SJSA1 (cell line): Measurements from ENCODE around the gene HNF1B. TPM values are rescaled to one million over a fixed set of nuclear protein-coding genes. Genes with fewer than 3 reads are reported as not detected.

Experiments
- DNase-seq, 2 experiments: peaks; one replicate each; pipeline ENCODE4 v3.0.0-alpha.2; 2015 to 2020; ENCODE audit warnings: low spot score in 2 of 2, low read depth in 1 of 2
- H3K27ac ChIP-seq: fragments of 250-450 bp; sonication (Bioruptor Pico); 2 replicates; pipeline ENCODE4 v1.5.1; 2020; ENCODE audit warnings: mild to moderate bottlenecking, moderate library complexity
- H3K27me3 ChIP-seq: fragments of 250-450 bp; sonication (Bioruptor Pico); replicated peaks from 2 replicates; pipeline ENCODE4 v1.5.1; 2020; ENCODE audit warnings: mild to moderate bottlenecking, moderate library complexity
- H3K36me3 ChIP-seq: fragments of 250-450 bp; sonication (Bioruptor Pico); 2 replicates; pipeline ENCODE4 v1.5.1; 2020; ENCODE audit warnings: mild to moderate bottlenecking
- H3K4me1 ChIP-seq: fragments of 250-450 bp; sonication (Bioruptor Pico); replicated peaks from 2 replicates; pipeline ENCODE4 v1.6.1; 2021; ENCODE audit warnings: mild to moderate bottlenecking
- H3K4me3 ChIP-seq: fragments of 250-450 bp; sonication (Bioruptor Pico); 2 replicates; pipeline ENCODE4 v1.5.1; 2020; ENCODE audit warnings: mild to moderate bottlenecking
- H3K9me3 ChIP-seq: fragments of 250-450 bp; sonication (Bioruptor Pico); replicated peaks from 2 replicates; pipeline ENCODE4 v1.5.1; 2020; ENCODE audit warnings: mild to moderate bottlenecking
- total RNA-seq: library from RNA; depleted of rRNA; stranded (reverse); fragments of >200 nt; shearing (Covaris generic); gene quantifications from 2 replicates; pipeline ENCODE4 v1.2.3, GENCODE V29; 2014

HNF1B gene
- total RNA-seq, 1 experiment from 2014 or later = not detected

DNA sequence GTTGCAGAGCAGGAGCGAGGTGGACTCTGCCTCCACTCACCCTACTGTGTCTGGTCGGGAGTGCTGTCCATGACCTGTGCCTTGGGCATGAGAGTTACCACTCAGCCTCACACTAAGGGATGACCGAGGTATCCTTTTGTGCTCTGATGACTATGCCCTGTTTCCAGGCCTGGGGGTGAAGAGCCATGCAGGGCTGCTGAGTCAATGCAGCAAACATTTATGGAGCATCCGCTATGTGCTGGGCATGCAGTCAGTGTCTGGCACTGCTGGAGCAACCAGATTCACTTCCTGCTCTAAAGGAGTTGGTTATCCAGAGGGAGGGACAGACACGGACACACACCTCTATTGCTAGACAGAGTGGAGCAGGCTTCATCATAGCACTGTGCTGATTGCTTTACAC lies 7.6 kb upstream of the HNF1B start:
- H3K4me1 ChIP-seq = peaks cover 18% of the 10 kb centered on the region
- no peak overlapping the region; the same call in 1 of the 2 replicates for H3K27ac ChIP-seq
- DNase-seq = peak; percentile 46 to 75
- no peak overlapping the region for H3K4me3 ChIP-seq
- no peaks in the 10 kb centered on the region for H3K27me3 ChIP-seq
- no peaks in the 10 kb centered on the region for H3K36me3 ChIP-seq
- no peaks in the 10 kb centered on the region for H3K9me3 ChIP-seq

DNA sequence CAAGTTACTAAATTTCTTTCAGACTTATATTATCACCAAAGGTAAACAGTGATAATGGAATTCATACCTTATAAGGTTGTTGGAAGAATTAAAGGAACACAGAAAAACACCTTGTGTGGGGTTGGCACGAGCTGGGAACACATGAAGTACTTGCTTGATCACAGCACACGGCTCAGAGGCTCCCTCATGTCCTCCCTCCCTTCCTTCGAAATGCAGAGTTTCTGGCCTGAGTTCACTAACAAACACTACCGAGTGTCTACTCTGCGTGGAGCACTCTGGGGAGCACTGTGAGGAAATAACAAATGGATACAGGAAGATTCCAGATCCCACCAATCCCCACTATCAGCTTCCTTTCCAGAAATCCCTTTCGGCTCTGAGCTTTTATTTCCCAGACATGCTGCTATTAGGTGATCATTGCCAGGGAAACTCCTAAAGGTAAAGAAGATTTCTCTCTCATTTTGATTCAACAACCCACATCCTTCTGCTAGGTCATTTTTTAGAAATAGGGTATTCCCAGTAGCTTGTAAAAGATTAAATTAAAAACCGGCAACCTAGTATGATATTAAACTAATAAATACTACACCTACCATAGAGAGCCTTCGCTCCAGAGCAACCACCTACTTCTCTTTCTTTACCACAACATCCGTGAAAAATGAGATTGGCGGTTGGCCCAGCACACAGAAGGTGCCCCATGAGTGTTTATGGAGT lies 6.1 kb upstream of the HNF1B start:
- Histone ChIP-seq H3K36me3 (no peaks in the 10 kb centered on the region), H3K9me3 (no peaks in the 10 kb centered on the region), H3K27ac (no peak overlapping the region), H3K4me3 (no peak overlapping the region), H3K27me3 (no peaks in the 10 kb centered on the region), H3K4me1 (peaks cover 18% of the 10 kb centered on the region)
- no peak for DNase-seq

DNA sequence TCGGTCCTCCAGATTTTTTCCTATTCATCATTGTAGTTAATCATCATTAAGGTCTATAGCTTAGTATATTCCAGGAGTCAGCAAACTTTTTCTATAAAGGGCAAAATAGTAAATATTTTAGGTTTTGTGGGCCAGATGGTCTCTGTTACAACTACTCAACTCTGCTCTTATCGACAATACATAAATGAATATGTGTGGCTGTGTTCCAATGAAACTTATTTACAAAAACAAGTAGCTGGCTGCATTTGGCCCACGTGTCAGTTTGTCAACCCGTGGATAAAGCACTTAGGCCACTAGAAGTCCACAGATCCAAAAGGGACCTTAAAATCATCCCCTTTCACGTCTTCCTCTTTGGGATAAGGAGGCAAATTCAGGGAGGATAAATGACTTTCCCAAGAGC lies 5.4 kb upstream of the HNF1B start:
- no peak for DNase-seq

DNA sequence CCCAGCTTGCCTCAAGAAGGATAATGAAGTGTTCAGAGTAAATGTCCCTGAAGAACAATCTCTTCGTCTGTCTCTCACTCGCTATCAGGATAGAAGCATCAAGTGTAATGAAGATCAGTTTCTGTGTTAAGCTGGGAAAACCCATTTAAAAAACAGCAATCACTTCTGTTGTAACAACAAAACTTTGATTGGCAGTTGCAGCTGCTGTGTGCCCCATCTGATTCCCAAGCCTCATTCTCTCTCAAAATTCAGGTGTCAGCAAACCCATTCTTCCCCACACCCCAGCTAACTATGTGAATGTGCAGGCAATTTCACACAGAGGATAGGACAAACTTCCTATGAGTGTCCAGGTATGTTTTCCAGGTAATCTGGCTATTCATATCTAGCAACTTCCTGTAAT lies 2.4 kb upstream of the HNF1B start:
- no peak overlapping the region for H3K4me3 ChIP-seq
- no peaks in the 10 kb centered on the region for H3K36me3 ChIP-seq
- H3K27me3 ChIP-seq = peaks cover 24% of the 10 kb centered on the region
- no peak overlapping the region for H3K27ac ChIP-seq
- H3K4me1 ChIP-seq = peaks cover 5% of the 10 kb centered on the region
- peaks cover 14% of the 10 kb centered on the region for H3K9me3 ChIP-seq
- DNase-seq = no peak

More for the DNA sequence above, 5.4 kb upstream of the HNF1B start:
- Histone ChIP-seq H3K36me3 (no peaks in the 10 kb centered on the region), H3K9me3 (no peaks in the 10 kb centered on the region), H3K27ac (no peak overlapping the region), H3K27me3 (no peaks in the 10 kb centered on the region; the same call in 1 of the 2 replicates), H3K4me1 (peaks cover 18% of the 10 kb centered on the region), H3K4me3 (no peak overlapping the region)

DNA sequence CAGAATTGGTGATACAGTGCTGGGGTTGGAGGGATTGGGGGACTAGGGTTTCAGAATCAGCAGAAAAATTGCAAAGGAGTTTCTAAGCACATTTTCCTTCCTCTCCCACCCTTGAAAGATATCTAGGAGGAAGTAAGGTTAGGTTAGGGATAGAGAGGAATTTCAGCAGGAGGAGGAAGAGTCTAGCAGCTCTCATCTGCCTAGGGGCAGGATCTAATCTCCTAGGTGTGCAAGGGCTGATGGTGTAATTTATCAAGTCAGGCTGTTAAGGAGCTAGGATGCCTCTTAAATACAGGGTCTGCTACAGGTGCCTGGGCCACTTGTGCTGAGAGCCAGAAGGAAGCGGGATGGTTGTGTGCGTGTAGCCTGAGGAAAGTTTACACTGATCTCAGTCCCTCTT lies 1.8 kb upstream of the HNF1B start:
- peaks cover 30% of the 10 kb centered on the region for H3K27me3 ChIP-seq
- no peak for DNase-seq
- no peak overlapping the region for H3K27ac ChIP-seq
- no peaks in the 10 kb centered on the region for H3K36me3 ChIP-seq
- H3K4me1 ChIP-seq = peaks cover 8% of the 10 kb centered on the region
- peaks cover 14% of the 10 kb centered on the region for H3K9me3 ChIP-seq
- H3K4me3 ChIP-seq = no peak overlapping the region

- H3K27me3 ChIP-seq = peaks cover 37% of the 10 kb centered on the region
- peaks cover 14% of the 10 kb centered on the region for H3K9me3 ChIP-seq
- no peak overlapping the region for H3K27ac ChIP-seq
- H3K36me3 ChIP-seq = no peaks in the 10 kb centered on the region
- peaks cover 9% of the 10 kb centered on the region for H3K4me1 ChIP-seq
- DNase-seq = no peak
- no peak overlapping the region for H3K4me3 ChIP-seq
These were observed 1.1 kb upstream of the HNF1B start for GRCh38 chr17:37745801-37746426.

DNA sequence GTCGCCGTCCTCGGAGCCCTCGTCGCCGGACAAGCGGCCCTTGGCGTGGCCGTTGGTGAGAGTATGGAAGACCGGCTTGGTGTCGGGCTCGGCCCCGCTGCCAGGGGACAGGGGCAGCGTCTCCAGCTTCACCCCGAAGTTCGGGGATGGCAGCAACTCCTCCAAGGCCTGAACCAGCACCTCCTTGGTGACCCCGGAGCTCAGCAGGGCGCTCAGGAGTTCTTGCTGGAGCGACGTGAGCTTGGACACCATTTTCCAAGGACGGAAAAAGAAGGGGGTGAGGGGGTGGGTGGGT lies 279 bp downstream of the HNF1B start:
- no peak for DNase-seq
- peaks cover 9% of the 10 kb centered on the region for H3K4me1 ChIP-seq
- H3K4me3 ChIP-seq = no peak overlapping the region
- H3K9me3 ChIP-seq = peaks cover 14% of the 10 kb centered on the region
- H3K27me3 ChIP-seq = peaks cover 45% of the 10 kb centered on the region
- no peak overlapping the region for H3K27ac ChIP-seq
- no peaks in the 10 kb centered on the region for H3K36me3 ChIP-seq

- H3K27me3 ChIP-seq = peaks cover 45% of the 10 kb centered on the region
- H3K4me1 ChIP-seq = peaks cover 9% of the 10 kb centered on the region
- DNase-seq = no peak
- no peak overlapping the region for H3K4me3 ChIP-seq
- peaks cover 14% of the 10 kb centered on the region for H3K9me3 ChIP-seq
- H3K27ac ChIP-seq = no peak overlapping the region
- H3K36me3 ChIP-seq = no peaks in the 10 kb centered on the region
These were observed 805 bp downstream of the HNF1B start for GRCh38 chr17:37743875-37744632.

- Histone ChIP-seq H3K9me3 (peaks cover 14% of the 10 kb centered on the region), H3K4me3 (no peak overlapping the region), H3K27ac (no peak overlapping the region), H3K27me3 (peaks cover 45% of the 10 kb centered on the region), H3K36me3 (no peaks in the 10 kb centered on the region), H3K4me1 (peaks cover 12% of the 10 kb centered on the region)
- no peak for DNase-seq
These were observed 1.3 kb downstream of the HNF1B start for GRCh38 chr17:37743612-37743874.

DNA sequence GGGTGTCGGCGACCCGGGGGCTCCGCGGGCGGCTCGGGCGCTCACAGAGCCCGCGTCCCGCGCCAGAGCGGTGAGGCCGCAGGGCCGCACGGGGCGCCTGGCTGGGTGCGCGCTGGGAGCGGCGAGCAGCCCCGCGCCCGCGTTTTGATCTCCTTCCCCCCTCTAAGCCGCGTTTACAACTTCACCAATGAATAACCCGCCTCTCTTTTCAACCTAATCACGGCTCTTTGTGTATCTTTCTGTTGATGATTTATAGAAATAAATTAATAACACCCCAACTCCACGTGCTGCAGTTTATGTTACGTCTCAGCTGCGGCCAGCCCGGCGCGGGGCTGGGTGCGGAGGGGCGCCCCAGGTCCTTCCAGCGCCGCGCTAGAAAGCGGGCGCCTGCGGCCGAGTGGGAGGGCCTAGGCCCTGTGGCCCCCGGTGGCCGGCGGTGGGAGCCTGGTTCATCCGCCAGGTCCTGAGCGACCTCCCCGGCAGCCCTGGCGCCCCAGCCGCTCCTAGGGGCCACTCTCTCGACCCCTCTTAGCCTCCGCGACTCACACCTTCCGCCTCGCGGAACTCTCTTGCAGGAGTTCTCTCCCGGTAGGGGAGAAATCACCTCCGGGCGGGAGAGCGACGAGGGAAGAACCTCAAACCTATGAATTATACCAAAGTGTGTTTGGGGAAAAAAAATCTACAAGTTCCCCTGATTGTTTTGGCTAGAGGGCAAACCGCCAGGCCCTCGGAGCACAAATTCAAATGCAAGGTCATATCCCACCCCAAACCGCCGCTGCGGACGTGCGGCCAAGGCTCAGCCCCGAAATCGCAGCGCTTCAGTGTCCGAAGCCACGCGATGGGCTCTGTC lies 1.9 kb downstream of the HNF1B start:
- peaks cover 45% of the 10 kb centered on the region for H3K27me3 ChIP-seq
- no peak for DNase-seq

GRCh38 chr17:37742116-37742761 lies 2.6 kb downstream of the HNF1B start:
- H3K4me3 ChIP-seq = peak overlapping the region; percentile 28
- peaks cover 45% of the 10 kb centered on the region for H3K27me3 ChIP-seq
- peak in 1 of 2 experiments; percentile 50 for DNase-seq
- H3K9me3 ChIP-seq = peaks cover 14% of the 10 kb centered on the region
- H3K27ac ChIP-seq = no peak overlapping the region
- H3K36me3 ChIP-seq = no peaks in the 10 kb centered on the region
- H3K4me1 ChIP-seq = peaks cover 25% of the 10 kb centered on the region

More for the DNA sequence above, 1.9 kb downstream of the HNF1B start:
- Histone ChIP-seq H3K4me1 (peaks cover 18% of the 10 kb centered on the region), H3K9me3 (peaks cover 14% of the 10 kb centered on the region), H3K36me3 (no peaks in the 10 kb centered on the region), H3K4me3 (peak overlapping the region; percentile 28; the same call in 1 of the 2 replicates), H3K27ac (no peak overlapping the region)

DNA sequence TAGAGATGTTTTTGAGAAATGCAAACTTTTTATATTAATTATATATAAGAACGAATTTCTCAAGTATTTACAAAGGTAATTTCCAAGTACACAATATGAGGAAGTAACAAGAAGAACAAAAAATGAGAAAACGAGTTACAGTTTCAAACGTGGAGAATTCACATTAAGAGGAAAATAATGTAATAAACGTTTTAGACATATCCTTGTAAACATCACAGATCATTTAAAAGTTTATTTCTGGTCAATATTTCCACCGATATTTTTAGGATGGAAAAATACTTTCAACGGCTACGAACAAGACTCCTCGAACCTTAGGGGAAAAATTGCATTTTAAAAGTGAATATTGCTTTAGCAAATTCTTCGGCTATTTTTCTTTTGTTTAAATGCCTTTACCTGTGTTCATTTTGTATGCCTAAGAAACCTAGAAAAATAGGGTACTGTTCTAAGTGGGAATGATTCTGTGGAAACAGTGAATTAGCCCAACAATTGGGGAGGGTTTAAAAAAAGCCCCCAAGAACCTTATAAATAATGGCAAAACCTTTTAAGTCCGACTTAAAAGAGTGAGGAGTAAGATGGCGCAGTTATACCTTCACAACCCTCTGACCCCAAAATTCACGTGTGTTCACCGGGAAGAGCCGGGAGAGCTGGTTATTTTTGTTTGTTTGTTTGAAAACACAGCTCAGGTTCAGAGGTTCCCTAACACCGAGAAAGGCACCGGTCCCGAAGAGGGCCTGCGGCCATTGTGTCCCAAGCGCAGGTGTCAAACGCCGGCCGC lies 3.3 kb downstream of the HNF1B start:
- H3K9me3 ChIP-seq = peaks cover 14% of the 10 kb centered on the region
- H3K36me3 ChIP-seq = no peaks in the 10 kb centered on the region
- H3K27ac ChIP-seq = no peak overlapping the region
- peak in 1 of 2 experiments; percentile 33 for DNase-seq
- peaks cover 28% of the 10 kb centered on the region for H3K4me1 ChIP-seq
- H3K27me3 ChIP-seq = peaks cover 45% of the 10 kb centered on the region
- peak overlapping the region; percentile 28 for H3K4me3 ChIP-seq

DNA sequence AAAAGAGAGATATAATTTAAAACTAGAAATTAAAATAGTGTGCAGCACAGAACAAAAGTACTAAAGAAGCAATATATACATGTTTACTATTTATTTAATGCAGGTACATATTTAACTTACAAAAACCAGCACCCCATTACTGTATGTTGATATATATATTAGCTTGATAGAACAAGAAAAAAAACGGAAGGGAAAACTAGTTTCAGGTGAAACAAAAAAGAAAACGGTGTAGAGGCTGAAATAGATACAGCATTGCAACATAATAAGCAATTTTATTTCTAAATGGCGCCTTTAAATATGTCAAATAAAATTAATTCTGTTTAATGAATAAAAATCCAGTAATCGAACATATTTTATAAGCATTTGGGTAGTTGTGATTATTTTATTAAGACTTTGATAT lies 3.9 kb downstream of the HNF1B start:
- Histone ChIP-seq H3K27me3 (peaks cover 45% of the 10 kb centered on the region), H3K9me3 (peaks cover 14% of the 10 kb centered on the region), H3K27ac (no peak overlapping the region), H3K4me3 (no peak overlapping the region), H3K36me3 (no peaks in the 10 kb centered on the region), H3K4me1 (peaks cover 28% of the 10 kb centered on the region)
- DNase-seq = no peak
